GM18505 (cell line): Measurements from ENCODE around the gene ABR.
"Not testable (repeated sequence)": the region's sequence is repeated elsewhere in the genome, so short reads cannot be mapped to it uniquely, and the experiment has no call there.

Experiments used
- ATAC-seq: cut with Tn5 transposase; IDR thresholded peaks from one replicate; pipeline ENCODE4 v1.9.1; 2021; ENCODE audit not compliant: unreplicated experiment
- POLR2A ChIP-seq: IDR thresholded peaks from 4 replicates; pipeline ENCODE4 v1.6.1; 2011; ENCODE audit warnings: borderline replicate concordance; ENCODE audit not compliant: insufficient read depth, insufficient read length; ENCODE audit errors: extremely low read depth

ABR gene

GRCh38 chr17:1004769-1005295, 174.9 kb downstream of the ABR start:
- no peak for ATAC-seq
- no peak for TF ChIP-seq POLR2A

DNA sequence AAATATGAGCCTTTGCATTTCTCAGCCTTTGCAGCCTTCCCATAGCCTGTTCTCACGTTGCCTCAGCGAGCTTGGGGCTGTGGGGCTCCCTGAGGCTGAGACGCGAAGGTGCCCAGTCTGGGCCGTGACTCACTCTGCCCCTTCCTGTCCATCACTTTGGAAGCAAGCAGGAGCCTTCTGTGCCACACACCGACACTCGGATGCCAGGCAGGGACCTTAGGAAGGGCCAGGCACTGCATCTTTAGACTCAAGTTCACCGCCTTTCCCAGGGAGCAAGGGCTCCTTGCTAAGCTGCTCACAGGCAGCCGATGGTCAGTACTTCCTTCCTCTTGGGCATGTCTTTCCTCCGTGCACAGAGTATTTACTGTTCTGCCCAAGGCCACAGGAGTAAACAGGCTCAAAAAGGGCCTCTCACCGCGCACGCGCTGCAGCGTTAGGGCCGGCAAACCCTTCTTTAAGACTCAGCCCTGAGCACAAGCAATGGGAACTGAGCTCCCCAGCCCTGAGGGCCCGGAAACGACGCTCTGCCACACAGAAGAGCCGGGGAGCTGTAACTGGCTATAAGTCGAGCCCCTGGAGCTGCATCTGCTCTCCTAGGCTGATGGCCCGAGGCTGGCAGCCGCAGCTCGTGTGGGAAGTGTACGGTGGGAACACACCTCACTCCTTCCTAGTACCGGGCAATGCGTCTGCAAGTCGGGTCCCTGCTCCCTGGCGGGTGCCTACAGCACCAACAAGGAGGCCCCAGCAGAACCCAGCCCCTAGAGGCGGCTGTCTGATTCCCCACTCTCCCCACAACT, 175.6 kb downstream of the ABR start:
- ATAC-seq: no peak
- no peak for TF ChIP-seq POLR2A

DNA sequence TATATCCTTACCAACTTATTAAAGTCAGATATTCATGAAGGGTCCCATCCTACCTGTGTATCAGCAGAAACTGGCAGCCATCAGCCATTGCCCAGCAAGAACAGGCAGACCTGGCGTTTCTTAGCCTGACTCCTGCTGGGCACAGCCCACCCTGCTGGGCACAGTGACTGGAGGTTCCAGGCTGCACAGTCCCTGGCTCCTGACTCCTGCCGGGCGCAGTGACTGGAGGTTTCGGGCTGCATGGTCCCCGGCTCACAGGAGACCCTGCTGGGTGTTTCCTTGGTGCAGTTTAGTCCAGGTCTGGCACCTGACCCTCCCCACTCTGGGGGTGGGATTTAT, 176.2 kb downstream of the ABR start:
- no peak for TF ChIP-seq POLR2A
- ATAC-seq: no peak

DNA sequence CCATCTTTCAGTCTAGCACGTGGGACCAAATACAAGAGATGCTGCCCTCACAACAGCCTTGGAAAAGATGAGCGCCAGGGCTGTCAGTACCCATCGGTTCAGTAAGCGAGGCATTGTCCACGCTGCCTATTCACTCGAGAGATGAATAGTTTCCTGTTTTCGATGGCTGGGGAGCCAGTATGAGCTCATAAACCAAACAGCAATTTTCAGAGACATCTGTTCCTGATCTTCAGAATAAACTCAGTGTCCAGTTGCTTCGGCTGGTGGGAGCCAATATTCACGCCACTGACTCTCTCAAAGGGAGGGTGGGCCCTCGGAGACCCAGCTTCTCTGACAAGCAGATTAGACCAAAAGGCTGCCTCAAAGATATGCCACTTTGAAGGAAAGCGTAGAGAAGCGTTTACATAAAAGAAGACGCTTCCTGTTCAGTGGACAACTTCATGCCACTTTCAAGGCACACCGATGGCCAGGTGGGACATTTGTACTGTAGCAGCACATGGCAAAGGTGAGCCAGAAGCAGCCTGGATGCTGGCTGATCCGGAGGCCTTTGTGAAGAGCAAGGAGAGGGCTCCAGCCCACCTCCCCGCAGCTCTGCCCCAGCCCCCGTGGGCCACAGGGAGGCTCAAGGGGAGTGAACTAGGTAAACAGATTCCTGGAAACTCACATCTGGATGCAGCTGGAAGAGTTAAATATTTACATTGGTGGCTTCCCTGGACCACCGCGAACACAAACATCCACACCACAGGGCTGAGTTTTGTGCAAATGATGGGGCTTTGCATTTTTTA, 176.8 kb downstream of the ABR start:
- ATAC-seq: no peak
- no peak for TF ChIP-seq POLR2A

- TF ChIP-seq POLR2A: no peak
- ATAC-seq: no peak
These were observed 177.4 kb downstream of the ABR start for GRCh38 chr17:1002412-1002753.

DNA sequence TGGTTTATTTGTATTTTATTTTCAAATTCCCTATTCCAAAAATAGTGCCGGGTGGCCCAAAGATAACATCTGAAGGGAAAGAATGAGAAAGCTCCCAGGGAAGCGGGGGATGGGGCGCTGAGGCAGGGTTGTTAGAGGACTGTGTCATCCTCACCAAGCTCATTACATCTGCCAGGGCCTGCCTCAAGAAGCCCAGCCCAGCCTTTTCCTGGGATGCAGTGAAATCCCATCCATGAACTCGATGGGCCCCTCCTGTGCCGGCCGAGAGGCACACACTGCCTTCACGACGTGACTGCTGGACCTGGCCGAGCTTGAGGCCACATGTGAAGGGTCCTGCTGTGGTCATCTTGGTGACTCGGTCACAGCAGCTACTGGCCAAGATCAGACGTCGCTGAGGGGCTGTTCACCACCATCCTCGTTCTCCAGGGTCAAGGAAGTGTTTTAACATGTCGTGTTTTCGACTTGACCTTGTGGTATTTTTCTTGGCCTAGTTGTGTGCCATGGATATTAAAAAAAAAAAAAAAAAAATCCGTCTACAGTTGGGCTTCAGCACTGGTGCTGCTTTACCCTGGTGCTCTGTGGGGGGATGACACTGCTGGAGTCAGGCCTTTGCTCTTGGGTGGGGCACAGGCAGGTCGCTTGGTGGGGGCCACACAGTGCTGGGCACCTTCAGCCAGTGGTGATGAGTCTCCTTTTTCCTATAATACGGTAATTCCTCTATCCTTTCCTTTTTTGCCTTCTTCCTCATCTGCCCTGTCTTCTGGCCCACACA, 178.0 kb downstream of the ABR start:
- no peak for ATAC-seq

DNA sequence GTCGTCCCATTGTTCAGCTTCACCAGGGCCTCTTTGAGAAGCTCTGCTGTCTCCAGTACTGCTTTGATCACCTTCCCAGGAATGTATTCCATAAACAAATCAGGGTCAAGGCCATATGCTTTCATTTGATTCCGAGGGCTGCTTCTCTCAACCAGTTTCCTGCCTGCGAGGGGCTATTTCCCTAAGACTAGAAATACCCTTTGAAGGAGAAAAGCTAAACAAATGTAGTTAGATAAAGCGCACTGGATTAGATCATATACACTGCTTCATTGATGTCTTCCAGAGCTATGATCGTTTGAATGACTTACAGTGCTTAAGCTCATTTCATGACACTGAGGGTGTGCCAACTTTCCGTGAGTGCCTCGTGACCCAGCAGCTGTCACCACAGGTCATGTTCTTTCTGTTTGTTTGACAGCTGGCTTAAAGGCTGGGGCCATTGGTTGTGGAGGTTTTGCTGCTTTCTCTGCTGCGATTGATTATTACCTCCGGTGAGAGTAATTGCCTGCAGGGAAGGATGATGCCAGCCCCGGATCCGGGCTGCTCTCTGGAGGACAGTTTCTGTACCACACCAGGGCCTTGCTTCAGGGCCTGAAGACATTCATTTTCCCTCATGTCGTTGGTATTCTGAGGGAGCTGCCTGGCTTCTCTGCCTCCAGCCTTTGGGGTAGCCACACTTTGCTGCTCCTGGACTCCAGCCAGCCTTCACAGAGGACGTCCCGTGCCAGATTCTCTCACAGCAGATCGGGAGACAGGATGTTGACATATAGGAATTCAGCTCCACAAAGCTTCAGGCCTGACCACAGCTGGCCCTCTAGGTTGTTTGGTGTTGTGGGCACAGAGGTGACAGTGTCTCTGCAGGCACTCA, 179.0 kb downstream of the ABR start:
- no peak for ATAC-seq
- TF ChIP-seq POLR2A: no peak

More for the DNA sequence above, 178.0 kb downstream of the ABR start:
- TF ChIP-seq POLR2A: no peak

DNA sequence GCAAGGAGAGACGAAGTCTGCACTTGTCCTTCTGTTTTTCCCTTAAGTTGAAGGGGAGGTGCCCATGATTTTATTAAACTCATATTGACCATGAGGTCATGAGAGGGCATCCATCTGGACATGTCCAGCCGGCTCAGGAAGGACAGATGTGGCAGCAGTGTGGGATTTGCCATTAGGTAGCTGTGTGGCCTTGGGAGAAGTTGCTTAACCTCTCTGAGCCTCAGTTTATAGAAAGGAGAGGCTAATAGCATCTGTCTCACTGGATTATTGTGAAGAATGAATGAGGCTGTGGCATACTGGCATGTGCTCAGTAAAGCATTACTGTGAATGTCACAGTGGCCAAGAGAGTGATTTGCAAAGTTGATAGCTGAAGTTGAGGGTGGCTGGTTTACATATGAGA, 181.7 kb downstream of the ABR start:
- TF ChIP-seq POLR2A: no peak
- no peak for ATAC-seq

- ATAC-seq: peak; percentile 87
- peak; percentile 91 for TF ChIP-seq POLR2A
These were observed 183.0 kb downstream of the ABR start, which contains the start of gene TIMM22 for GRCh38 chr17:996554-997344. Gene TIMM22 (plus strand): TSS chr17:997129. CDS start chr17:997143, 14 bp downstream.

DNA sequence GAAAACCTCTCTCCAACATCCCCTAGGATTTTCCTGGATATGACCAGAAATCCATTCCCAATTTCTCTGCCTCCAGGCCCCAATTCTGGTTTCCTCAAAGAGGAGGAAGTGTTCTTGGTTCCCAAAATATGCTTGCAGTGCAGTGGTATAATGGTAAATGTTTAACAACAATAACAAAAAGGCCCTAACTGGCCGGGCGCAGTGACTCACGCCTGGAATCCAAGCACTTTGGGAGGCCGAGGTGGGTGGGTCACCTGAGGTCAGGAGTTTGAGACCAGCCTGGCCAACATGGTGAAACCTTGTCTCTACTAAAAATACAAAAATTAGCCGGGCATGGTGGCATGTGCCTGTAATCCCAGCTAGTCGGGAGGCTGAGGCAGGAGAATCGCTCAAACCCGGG, 184.5 kb downstream of the ABR start:
- ATAC-seq: not testable (repeated sequence)

DNA sequence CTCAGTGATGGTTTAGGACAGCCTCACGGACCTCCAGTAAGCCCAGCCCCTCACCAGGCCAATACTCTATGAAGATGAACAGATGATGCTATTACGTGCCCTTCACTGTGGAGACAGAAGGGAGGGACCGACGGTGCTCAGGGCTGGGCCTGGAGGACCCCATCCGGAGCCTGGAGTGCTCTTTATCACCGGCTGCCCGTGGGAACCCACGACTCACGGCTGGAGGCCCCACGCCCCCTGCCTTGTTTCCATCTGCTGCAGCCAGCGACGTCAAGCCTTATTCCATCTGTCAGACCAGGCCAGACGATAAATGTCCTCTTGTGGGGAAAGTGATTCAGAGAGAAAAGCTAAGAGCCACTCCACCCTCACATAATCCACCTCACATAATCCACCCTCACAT, 186.8 kb downstream of the ABR start:
- TF ChIP-seq POLR2A: no peak
- ATAC-seq: no peak

GRCh38 chr17:988561-988960, 191.2 kb downstream of the ABR start:
- ATAC-seq: no peak
- no peak for TF ChIP-seq POLR2A
